HG03469 (cell line): ENCODE data around the gene PLVAP.

ENCODE experiments used
- ATAC-seq: cut with Tn5 transposase; IDR thresholded peaks from one replicate; pipeline ENCODE4 v1.9.1; 2021; ENCODE audit warnings: mild to moderate bottlenecking, moderate library complexity, moderate number of reproducible peaks; ENCODE audit not compliant: unreplicated experiment

The PLVAP gene

DNA sequence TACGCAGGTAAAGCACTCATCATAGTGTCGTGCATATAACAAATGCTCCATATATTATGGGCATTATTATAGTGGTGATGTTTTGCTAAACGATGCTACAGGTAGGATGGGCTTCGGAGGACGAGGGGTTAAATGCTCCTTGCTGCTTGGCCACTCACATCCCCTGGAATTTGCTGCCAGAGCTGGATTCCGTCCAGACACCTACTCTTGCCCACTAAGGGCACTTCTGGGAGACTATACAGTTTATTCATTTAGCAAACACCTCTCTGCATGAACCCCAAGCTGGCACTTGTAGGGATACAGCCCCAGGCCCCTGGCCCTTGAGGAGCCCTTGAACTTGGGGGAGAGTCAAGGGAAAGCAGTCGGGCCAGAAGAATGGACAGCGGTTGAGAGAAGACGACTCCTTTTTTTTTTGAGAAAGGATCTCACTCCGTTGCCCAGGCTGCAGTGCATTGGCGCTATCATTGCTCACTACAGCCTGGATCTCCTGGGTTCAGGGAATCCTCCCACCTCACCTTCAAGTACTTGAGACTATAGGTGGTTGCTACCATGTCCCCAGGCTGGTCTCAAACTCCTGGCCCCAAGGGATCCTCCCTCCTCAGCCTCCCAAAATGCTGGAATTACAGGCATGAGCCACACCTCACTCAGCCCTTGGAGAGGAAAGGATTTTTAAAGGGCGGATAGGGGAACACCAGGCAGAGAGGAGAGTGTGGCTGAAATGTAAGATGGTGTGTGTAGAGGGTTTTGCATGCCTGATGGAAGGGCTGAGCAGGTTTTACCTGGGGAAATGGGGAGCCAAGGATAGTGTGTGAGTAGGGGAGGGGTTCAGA is 72.5 kb downstream of the PLVAP start:
- ATAC-seq, result no peak

DNA sequence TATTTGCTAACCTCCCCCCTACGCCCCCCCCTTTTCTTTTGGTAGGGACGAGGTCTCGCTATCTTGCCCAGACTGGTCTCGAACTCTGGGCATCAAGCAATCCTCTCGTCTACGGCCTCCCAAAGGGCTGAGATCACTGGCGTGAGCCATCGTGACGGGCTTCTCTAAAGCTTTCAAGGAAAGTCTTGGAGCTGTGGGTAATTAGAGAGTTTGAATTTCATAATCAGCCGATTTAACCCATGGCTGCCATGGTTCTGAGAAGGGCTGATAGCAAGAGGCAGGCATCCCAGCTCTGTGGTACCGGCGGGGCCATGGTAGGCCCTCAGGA is 73.2 kb downstream of the PLVAP start:
- ATAC-seq, result no peak

DNA sequence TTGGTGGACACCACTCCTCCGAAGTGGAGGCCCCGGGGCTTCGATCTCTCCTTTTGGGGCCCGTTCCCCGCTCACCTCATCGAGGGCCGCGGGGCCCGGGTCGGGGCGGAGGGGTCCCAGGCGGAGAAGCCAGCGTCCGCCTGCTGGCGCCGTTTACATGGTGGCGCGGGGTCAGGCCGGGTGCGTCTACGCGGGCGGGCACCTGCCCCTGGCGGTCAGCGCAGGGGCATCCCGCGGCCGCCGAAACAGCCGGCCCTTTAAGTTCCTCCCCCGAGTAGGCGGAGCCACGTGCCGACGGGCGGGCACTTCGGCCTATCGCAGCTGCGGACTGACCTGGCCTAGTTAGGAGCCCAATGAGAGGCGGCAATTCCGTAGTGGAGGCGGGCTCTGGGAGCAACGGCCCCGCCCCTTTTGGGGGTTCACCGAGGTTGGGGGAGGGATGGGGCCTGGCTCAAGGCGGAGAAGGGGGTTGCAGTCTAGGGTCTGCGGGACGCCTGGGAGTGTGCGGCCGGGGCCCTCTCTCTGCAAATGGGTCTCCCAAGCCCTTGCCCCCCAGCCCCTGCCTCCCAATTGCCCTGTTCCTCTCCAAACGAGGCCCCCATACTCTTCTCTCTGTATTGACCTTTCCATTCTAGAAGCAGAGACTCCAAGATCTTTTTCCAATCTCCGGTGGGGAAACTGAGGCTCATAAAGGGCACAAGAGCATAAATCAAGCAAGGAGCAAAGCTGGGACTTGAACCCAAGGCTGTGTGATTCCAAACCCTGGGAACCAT is 73.8 kb downstream of the PLVAP start, which contains the start of gene ABHD8:
Gene ABHD8 (minus strand): TSS at position 259 of the 773 bp plus-strand sequence. CDS start 1,809 bp downstream, outside the sequence.
- peak; percentile 33 for ATAC-seq

DNA sequence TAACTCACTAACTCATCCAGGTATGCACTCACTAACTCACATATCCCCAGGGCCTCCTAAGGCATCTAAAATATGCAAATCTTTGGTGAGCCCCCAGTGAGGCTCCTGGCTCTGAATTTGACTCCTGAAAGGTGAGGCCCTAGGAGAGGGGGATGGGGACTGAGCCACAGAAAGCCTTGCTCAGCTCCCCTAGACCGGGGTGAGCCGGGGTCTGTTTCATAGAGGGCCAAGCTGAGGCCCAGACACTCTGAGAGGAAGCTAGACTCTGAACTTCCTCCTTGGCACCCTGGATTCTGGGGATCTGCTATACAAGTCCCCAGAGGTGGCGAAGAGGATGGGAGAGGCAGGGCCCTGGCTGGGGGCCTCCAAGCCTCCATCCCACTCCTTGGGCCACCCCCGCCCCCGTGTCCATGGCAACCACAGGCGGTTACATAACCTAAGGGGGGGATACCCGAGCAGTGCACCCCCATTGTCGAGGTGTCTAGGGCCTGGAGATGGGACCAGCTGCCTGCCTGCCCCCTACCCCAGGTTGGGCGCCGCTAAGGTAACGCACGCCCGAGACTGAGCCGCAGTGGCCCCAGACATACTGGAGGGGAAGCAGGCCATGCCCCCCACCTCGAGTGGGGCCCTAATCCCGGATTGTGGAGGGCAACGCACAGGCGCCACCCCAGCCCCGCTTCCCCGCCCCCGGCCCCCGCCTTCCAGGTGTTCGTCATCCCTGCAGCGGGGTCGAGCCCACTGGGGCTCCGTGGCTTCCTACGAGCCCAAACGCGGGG is 74.6 kb downstream of the PLVAP start:
- no peak for ATAC-seq
